HepG2 (cell line): Measurements from ENCODE around the gene SMIM41. TPM values are rescaled to one million over a fixed set of nuclear protein-coding genes. Genes with fewer than 3 reads are reported as not detected.

Experiments used
- KLF12 ChIP-seq: sonication (generic); formaldehyde crosslinking; IDR thresholded peaks from 2 replicates; pipeline ENCODE4 v1.4.0; 2020; ENCODE audit warnings: missing genetic modification reagents, borderline replicate concordance
- LCORL ChIP-seq, 2 experiments: fragments of 450-650 bp in 1 of 2; sonication (generic) in 1 of 2; formaldehyde crosslinking in 1 of 2; IDR thresholded peaks; 2 replicates each; pipeline versions ENCODE4 v1.5.0 to v1.6.1; 2017 to 2020; ENCODE audit warnings: antibody characterized with exemption in 1 of 2, missing genetic modification reagents in 1 of 2
- ZNF615 ChIP-seq: sonication (generic); formaldehyde crosslinking; IDR thresholded peaks from 2 replicates; pipeline ENCODE4 v1.5.0; 2020; ENCODE audit warnings: mild to moderate bottlenecking, missing genetic modification reagents, borderline replicate concordance
- polyA plus RNA-seq, 8 experiments: library from polyadenylated mRNA; depleted of rRNA in 3 of 8; stranded (reverse) in 7 of 8; unstranded in 1 of 8; fragments of >200 nt; fragmentation: Illumina TruSeq in 4 of 8; extraction: Trizol in 4 of 8; gene quantifications; 2 replicates each; pipeline versions ENCODE4 v1.2.1 to v1.2.3, GENCODE V29; 2011 to 2016; ENCODE audit warnings: low read depth in 4 of 8, missing spikeins in 1 of 8, mixed read lengths in 1 of 8; ENCODE audit not compliant: insufficient read depth in 1 of 8
- total RNA-seq, 5 experiments: library from RNA; depleted of rRNA; stranded (reverse); fragments of >200 nt; fragmentation: Illumina TruSeq; extraction: Trizol; gene quantifications; 2 replicates each; pipeline ENCODE4 v1.2.3, GENCODE V29; 2016; ENCODE audit warnings: low read depth in 1 of 5
- TF ChIP-seq, protein P1 (sequence below): sonication (generic); formaldehyde crosslinking; IDR thresholded peaks from 2 replicates; pipeline ENCODE4 v1.4.0; 2020; ENCODE audit warnings: missing genetic modification reagents, borderline replicate concordance
- TF ChIP-seq, protein P2 (sequence below): sonication (generic); formaldehyde crosslinking; IDR thresholded peaks from 2 replicates; pipeline ENCODE4; 2020; ENCODE audit warnings: missing genetic modification reagents, mild to moderate bottlenecking, borderline replicate concordance
- TF ChIP-seq, protein P3 (sequence below): sonication (generic); IDR thresholded peaks from 2 replicates; pipeline ENCODE4 v1.6.1; 2016; ENCODE audit warnings: low read depth, borderline replicate concordance
- TF ChIP-seq, protein P4 (sequence below): sonication (generic); formaldehyde crosslinking; IDR thresholded peaks from 2 replicates; pipeline ENCODE4 v1.9.0; 2022; ENCODE audit warnings: missing genetic modification reagents, mild to moderate bottlenecking, borderline replicate concordance
- TF ChIP-seq, protein P5 (sequence below), 2 experiments: sonication (generic) in 1 of 2; formaldehyde crosslinking in 1 of 2; IDR thresholded peaks; 2 replicates each; pipeline versions ENCODE4 v1.4.0 to v1.6.1; 2018 to 2020; ENCODE audit warnings: missing genetic modification reagents in 2 of 2, borderline replicate concordance in 1 of 2, low read depth in 1 of 2, mild to moderate bottlenecking in 1 of 2, missing biosample characterization in 1 of 2
- TF ChIP-seq, protein P6 (sequence below): sonication (generic); formaldehyde crosslinking; IDR thresholded peaks from 2 replicates; pipeline ENCODE4 v1.4.0; 2020; ENCODE audit warnings: mild to moderate bottlenecking, low read depth, missing genetic modification reagents
- TF ChIP-seq, protein P7 (sequence below): sonication (generic); formaldehyde crosslinking; IDR thresholded peaks from 2 replicates; pipeline ENCODE4 v1.4.0; 2020; ENCODE audit warnings: missing genetic modification reagents

SMIM41 gene
- total and polyA plus RNA-seq, 2 of the 13 experiments (the other 11 are each of a cell fraction or from before 2014, with no cell fraction given), result not detected

DNA sequence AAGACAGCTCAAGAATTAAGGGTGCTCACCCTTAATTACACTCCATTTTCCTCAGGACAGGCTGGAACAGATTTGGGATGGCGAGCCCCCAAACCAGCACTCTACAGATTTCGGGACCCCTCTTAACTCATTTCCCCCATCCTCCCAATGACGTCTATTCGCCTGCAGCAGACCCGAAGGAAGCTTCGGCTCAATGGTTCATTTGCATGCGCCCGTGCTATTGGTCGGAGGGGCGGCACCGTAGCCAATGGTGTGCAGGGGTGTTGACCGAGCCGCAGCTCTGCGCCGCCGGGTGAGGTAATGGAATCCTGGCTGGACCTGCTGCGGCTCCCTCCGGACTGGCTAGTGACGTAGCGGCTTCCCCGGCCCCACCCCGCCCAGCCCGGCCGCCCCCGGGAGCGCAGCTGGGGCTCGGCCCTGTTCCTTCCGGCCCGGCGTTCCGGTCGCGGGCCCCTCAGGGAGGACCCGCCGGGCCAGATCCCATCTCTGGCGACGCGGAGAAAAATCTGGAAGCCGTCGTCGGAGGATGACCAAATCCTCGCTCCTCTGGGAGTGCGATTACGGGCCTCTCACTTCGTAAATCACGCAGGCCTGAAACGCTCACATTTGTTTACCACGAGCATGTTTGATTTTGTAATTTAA lies 46.6 kb upstream of the SMIM41 start (continued):
- TF ChIP-seq, protein P1, sequence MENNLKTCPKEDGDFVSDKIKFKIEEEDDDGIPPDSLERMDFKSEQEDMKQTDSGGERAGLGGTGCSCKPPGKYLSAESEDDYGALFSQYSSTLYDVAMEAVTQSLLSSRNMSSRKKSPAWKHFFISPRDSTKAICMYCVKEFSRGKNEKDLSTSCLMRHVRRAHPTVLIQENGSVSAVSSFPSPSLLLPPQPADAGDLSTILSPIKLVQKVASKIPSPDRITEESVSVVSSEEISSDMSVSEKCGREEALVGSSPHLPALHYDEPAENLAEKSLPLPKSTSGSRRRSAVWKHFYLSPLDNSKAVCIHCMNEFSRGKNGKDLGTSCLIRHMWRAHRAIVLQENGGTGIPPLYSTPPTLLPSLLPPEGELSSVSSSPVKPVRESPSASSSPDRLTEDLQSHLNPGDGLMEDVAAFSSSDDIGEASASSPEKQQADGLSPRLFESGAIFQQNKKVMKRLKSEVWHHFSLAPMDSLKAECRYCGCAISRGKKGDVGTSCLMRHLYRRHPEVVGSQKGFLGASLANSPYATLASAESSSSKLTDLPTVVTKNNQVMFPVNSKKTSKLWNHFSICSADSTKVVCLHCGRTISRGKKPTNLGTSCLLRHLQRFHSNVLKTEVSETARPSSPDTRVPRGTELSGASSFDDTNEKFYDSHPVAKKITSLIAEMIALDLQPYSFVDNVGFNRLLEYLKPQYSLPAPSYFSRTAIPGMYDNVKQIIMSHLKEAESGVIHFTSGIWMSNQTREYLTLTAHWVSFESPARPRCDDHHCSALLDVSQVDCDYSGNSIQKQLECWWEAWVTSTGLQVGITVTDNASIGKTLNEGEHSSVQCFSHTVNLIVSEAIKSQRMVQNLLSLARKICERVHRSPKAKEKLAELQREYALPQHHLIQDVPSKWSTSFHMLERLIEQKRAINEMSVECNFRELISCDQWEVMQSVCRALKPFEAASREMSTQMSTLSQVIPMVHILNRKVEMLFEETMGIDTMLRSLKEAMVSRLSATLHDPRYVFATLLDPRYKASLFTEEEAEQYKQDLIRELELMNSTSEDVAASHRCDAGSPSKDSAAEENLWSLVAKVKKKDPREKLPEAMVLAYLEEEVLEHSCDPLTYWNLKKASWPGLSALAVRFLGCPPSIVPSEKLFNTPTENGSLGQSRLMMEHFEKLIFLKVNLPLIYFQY, result peak; percentile 83; the same call in 1 of the 2 replicates
- TF ChIP-seq ZNF615 (CRISPR knock-in tag), result no peak
- TF ChIP-seq, protein P2, sequence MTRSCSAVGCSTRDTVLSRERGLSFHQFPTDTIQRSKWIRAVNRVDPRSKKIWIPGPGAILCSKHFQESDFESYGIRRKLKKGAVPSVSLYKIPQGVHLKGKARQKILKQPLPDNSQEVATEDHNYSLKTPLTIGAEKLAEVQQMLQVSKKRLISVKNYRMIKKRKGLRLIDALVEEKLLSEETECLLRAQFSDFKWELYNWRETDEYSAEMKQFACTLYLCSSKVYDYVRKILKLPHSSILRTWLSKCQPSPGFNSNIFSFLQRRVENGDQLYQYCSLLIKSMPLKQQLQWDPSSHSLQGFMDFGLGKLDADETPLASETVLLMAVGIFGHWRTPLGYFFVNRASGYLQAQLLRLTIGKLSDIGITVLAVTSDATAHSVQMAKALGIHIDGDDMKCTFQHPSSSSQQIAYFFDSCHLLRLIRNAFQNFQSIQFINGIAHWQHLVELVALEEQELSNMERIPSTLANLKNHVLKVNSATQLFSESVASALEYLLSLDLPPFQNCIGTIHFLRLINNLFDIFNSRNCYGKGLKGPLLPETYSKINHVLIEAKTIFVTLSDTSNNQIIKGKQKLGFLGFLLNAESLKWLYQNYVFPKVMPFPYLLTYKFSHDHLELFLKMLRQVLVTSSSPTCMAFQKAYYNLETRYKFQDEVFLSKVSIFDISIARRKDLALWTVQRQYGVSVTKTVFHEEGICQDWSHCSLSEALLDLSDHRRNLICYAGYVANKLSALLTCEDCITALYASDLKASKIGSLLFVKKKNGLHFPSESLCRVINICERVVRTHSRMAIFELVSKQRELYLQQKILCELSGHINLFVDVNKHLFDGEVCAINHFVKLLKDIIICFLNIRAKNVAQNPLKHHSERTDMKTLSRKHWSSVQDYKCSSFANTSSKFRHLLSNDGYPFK, result 0 out of 2 replicates have a peak, but pooled peaks have one; percentile 42
- TF ChIP-seq, protein P3, sequence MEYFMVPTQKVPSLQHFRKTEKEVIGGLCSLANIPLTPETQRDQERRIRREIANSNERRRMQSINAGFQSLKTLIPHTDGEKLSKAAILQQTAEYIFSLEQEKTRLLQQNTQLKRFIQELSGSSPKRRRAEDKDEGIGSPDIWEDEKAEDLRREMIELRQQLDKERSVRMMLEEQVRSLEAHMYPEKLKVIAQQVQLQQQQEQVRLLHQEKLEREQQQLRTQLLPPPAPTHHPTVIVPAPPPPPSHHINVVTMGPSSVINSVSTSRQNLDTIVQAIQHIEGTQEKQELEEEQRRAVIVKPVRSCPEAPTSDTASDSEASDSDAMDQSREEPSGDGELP, result peak; percentile 66; the same call in 1 of the 2 replicates
- TF ChIP-seq, protein P4, sequence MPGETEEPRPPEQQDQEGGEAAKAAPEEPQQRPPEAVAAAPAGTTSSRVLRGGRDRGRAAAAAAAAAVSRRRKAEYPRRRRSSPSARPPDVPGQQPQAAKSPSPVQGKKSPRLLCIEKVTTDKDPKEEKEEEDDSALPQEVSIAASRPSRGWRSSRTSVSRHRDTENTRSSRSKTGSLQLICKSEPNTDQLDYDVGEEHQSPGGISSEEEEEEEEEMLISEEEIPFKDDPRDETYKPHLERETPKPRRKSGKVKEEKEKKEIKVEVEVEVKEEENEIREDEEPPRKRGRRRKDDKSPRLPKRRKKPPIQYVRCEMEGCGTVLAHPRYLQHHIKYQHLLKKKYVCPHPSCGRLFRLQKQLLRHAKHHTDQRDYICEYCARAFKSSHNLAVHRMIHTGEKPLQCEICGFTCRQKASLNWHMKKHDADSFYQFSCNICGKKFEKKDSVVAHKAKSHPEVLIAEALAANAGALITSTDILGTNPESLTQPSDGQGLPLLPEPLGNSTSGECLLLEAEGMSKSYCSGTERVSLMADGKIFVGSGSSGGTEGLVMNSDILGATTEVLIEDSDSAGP (CRISPR knock-in tag), result peak; percentile 41; the same call in 1 of the 2 replicates
- TF ChIP-seq, protein P5, sequence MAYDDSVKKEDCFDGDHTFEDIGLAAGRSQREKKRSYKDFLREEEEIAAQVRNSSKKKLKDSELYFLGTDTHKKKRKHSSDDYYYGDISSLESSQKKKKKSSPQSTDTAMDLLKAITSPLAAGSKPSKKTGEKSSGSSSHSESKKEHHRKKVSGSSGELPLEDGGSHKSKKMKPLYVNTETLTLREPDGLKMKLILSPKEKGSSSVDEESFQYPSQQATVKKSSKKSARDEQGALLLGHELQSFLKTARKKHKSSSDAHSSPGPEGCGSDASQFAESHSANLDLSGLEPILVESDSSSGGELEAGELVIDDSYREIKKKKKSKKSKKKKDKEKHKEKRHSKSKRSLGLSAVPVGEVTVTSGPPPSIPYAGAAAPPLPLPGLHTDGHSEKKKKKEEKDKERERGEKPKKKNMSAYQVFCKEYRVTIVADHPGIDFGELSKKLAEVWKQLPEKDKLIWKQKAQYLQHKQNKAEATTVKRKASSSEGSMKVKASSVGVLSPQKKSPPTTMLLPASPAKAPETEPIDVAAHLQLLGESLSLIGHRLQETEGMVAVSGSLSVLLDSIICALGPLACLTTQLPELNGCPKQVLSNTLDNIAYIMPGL (CRISPR knock-in tag; IDR thresholded peaks at IDR 0.05; ENCODE audit: borderline replicate concordance in 1 of 2, low read depth in 1 of 2), result peak; percentile 19 to 54; a peak in 3 of 4 replicates
- TF ChIP-seq, protein P6, sequence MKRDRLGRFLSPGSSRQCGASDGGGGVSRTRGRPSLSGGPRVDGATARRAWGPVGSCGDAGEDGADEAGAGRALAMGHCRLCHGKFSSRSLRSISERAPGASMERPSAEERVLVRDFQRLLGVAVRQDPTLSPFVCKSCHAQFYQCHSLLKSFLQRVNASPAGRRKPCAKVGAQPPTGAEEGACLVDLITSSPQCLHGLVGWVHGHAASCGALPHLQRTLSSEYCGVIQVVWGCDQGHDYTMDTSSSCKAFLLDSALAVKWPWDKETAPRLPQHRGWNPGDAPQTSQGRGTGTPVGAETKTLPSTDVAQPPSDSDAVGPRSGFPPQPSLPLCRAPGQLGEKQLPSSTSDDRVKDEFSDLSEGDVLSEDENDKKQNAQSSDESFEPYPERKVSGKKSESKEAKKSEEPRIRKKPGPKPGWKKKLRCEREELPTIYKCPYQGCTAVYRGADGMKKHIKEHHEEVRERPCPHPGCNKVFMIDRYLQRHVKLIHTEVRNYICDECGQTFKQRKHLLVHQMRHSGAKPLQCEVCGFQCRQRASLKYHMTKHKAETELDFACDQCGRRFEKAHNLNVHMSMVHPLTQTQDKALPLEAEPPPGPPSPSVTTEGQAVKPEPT (CRISPR knock-in tag), result 0 out of 2 replicates have a peak, but pooled peaks have one; percentile 26
- TF ChIP-seq, protein P7, sequence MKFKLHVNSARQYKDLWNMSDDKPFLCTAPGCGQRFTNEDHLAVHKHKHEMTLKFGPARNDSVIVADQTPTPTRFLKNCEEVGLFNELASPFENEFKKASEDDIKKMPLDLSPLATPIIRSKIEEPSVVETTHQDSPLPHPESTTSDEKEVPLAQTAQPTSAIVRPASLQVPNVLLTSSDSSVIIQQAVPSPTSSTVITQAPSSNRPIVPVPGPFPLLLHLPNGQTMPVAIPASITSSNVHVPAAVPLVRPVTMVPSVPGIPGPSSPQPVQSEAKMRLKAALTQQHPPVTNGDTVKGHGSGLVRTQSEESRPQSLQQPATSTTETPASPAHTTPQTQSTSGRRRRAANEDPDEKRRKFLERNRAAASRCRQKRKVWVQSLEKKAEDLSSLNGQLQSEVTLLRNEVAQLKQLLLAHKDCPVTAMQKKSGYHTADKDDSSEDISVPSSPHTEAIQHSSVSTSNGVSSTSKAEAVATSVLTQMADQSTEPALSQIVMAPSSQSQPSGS, result peak; percentile 83; the same call in 1 of the 2 replicates
- no peak for TF ChIP-seq LCORL (IDR thresholded peaks at IDR 0.05)
- TF ChIP-seq LCORL (CRISPR knock-in tag; IDR thresholded peaks at IDR 0.05), result no peak; the same call in 1 of the 2 replicates
- TF ChIP-seq KLF12, result peak; percentile 76; the same call in 1 of the 2 replicates
